IPS-11a (cell line): Measurements from ENCODE around the gene ATE1.
"Not testable (repeated sequence)": the region's sequence is repeated elsewhere in the genome, so short reads cannot be mapped to it uniquely, and the experiment has no call there.

Source experiments
- H3K4me3 ChIP-seq: one replicate; pipeline ENCODE4 v1.5.1; 2013; ENCODE audit warnings: low read depth, low read length, control low read depth

Gene ATE1

GRCh38 chr10:121930268-121931085 is 2.6 kb upstream of the ATE1 start:
- H3K4me3 ChIP-seq = not testable (repeated sequence)

GRCh38 chr10:121929585-121930267 is 1.9 kb upstream of the ATE1 start:
- H3K4me3 ChIP-seq = not testable (repeated sequence)

GRCh38 chr10:121928528-121928884 is 675 bp upstream of the ATE1 start:
- H3K4me3 ChIP-seq = peak overlapping the region; percentile 87

- H3K4me3 ChIP-seq = peak overlapping the region; percentile 87
These were observed 452 bp downstream of the ATE1 start for GRCh38 chr10:121927318-121927840.

GRCh38 chr10:121926671-121927317 is 1.0 kb downstream of the ATE1 start:
- H3K4me3 ChIP-seq = peak overlapping the region; percentile 87

- H3K4me3 ChIP-seq = no peak overlapping the region
These were observed 1.7 kb downstream of the ATE1 start for GRCh38 chr10:121926157-121926556.

GRCh38 chr10:121921238-121921931 is 6.4 kb downstream of the ATE1 start:
- H3K4me3 ChIP-seq = no peak overlapping the region

DNA sequence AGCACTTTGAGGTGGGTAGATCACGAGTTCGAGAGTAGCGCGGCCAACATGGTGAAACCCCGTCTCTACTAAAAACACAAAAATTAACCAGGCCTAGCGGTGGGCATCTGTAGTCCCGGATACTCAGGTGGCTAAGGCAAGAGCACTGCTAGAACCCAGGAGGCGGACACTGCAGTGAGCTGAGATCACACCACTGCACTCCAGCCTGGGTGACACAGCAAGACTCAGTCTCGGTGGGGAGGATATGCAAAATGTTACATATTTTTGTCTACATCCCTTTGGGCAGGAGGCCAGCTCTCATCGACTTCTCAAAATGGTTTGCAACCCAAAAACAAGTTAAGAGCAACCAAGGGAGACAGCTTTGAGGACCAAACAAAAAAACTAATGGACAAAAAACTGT is 8.2 kb downstream of the ATE1 start:
- no peak overlapping the region for H3K4me3 ChIP-seq

- H3K4me3 ChIP-seq = not testable (repeated sequence)
These were observed 9.0 kb downstream of the ATE1 start for GRCh38 chr10:121918800-121919199.

GRCh38 chr10:121914661-121915060 is 13.2 kb downstream of the ATE1 start:
- H3K4me3 ChIP-seq = no peak overlapping the region

DNA sequence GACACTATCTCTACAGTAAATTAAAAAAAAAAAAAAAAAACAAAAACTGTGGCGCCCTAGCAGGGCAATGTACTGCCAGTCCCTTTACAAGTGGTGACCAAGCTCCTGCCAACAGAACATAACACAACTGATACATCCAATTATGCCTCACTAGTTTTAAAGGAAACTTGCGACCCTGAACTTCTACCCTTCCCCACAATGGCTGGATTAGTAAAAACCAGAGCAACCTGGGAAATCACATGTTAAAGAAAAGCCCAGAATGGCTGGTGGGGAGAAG is 16.5 kb downstream of the ATE1 start:
- no peak overlapping the region for H3K4me3 ChIP-seq

DNA sequence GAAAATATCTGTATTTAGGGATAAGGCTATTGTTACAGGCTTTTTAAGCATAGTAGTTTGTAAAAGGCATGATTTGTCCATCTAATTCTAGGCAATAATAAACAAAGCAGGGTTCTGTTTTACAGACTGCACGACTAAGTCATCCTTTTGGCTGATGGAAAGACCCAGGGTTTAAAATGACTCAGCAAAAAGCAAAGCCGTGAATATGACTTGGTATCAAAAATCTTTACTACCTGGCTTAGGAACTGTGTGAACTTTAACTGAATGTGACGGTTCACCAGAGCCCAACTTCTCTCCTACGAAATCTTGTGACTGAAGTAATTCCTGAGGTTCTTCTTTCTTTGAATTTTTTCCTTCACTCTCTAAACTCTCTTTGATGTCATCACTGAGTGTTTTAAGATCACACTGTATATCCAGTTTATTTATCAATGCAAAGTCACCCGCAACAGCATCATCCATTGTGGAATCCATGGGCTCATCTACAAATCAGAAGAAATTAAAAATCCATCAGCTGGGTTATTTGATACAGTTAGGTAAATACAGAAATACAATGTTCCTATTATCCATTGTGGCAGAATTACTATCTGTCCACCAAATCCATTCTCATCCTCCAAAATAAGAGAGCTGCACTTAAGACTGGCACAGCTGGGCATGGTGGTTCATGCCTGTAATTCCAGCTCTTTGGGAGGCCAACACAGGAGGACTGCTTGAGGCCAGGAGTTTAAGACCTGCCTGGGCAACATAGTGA is 17.0 kb downstream of the ATE1 start:
- H3K4me3 ChIP-seq = no peak overlapping the region

DNA sequence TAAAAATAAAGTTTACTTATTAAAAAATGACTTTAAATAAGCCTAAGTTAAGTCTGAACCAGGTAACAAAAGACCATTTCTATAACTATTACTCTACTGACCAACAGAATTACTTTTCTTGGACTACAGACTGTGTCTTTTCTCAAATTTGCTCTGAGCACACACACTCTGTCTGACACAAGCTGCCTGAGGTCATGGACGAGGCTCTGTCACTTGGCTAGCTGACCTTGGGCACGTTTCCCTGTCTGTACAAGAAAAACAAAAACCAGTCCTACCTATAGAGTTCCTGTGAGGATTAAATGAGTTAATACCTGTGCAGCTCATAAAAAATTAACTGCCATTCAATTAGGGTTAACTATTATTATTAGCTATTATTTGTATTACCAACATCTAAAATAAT is 22.9 kb downstream of the ATE1 start:
- H3K4me3 ChIP-seq = no peak overlapping the region

- H3K4me3 ChIP-seq = no peak overlapping the region
These were observed 27.2 kb downstream of the ATE1 start for GRCh38 chr10:121900443-121901174.

GRCh38 chr10:121899727-121900126 is 28.1 kb downstream of the ATE1 start:
- no peak overlapping the region for H3K4me3 ChIP-seq

DNA sequence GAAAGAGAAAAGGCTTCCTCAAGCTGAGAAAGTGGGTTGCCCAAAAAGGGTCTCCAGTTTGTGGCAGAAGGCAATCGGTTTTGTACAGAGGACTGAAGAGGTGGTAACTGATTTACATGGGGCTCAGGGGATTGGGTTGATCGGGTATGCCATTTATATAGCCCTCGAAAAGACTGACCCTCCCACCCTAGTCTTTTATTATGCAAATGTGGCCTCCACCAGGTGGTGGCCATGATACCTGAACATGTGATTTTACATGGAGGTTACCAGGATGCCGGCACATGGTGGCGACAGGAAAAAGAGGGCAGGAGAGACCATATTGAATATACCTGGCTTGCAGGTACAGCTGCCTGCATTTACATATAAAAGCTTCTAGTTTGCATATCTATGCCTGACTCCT is 36.7 kb downstream of the ATE1 start:
- no peak overlapping the region for H3K4me3 ChIP-seq

GRCh38 chr10:121889212-121889611 is 38.6 kb downstream of the ATE1 start:
- no peak overlapping the region for H3K4me3 ChIP-seq

- H3K4me3 ChIP-seq = no peak overlapping the region
These were observed 40.7 kb downstream of the ATE1 start for GRCh38 chr10:121886997-121887622.

GRCh38 chr10:121886181-121886580 is 41.6 kb downstream of the ATE1 start:
- H3K4me3 ChIP-seq = no peak overlapping the region

DNA sequence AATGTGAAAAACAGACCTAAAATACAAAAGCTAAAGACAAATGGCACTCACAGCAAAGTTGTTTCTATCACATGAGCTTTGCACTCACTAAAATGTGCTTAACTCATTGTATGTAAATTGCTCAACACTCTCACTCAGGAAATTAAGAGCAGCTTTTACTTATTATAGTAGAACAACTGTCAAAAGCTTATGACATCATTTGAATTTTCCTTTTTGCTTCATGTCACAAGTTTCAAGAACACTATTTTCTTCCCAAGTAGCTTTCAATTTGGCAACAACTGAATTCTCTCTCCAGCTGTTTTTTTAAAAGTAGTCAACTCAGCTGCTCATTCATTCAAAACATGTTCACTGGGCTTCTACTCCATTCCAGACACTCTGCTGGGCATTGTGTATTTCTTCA is 46.9 kb downstream of the ATE1 start:
- H3K4me3 ChIP-seq = no peak overlapping the region
